ENCODE measurements around the gene NAB1. TPM values are rescaled to one million over a fixed set of nuclear protein-coding genes. Genes with fewer than 3 reads are reported as not detected.

Gene NAB1
- polyA plus RNA-seq, 1 experiment = 14.1 TPM

- no peak for TF ChIP-seq CTCF (IDR thresholded peaks at IDR 0.05; ENCODE audit: insufficient read depth, low read depth, low read length)
- Histone ChIP-seq H3K4me3 (ENCODE audit: low read depth, low read length) (no peak overlapping the region), H3K36me3 (ENCODE audit: control insufficient read depth, insufficient read depth, low read length) (no peaks in the 10 kb centered on the region; the same call in 1 of the 2 replicates), H3K27me3 (ENCODE audit: control insufficient read depth, insufficient read depth, low read length) (no peaks in the 10 kb centered on the region)
- ChIA-PET POLR2A (no interaction called here), CTCF (interaction anchor here (0.8 to 1.7 kb wide), 8 partner anchors 9 to 50 kb away, joined by 3 to 7 read pairs (median 4); no protein-coding TSS in a partner anchor)
- no peak for DNase-seq (ENCODE audit: low read depth)
These were observed 30.5 kb downstream of the NAB1 start for GRCh38 chr2:190679391-190679790.

- Histone ChIP-seq H3K27me3 (ENCODE audit: control insufficient read depth, insufficient read depth, low read length) (no peaks in the 10 kb centered on the region), H3K36me3 (ENCODE audit: control insufficient read depth, insufficient read depth, low read length) (no peaks in the 10 kb centered on the region; the same call in 1 of the 2 replicates), H3K4me3 (ENCODE audit: low read depth, low read length) (no peak overlapping the region)
- DNase-seq (ENCODE audit: low read depth) = no peak
- ChIA-PET POLR2A (no interaction called here), CTCF (interaction anchor here (0.6 to 1.6 kb wide), 7 partner anchors 10 to 889 kb away, joined by 3 to 7 read pairs (median 4); no protein-coding TSS in a partner anchor)
- TF ChIP-seq CTCF (IDR thresholded peaks at IDR 0.05; ENCODE audit: insufficient read depth, low read depth, low read length) = peak; percentile 42
These were observed 31.1 kb downstream of the NAB1 start for GRCh38 chr2:190679813-190680591.

- DNase-seq (ENCODE audit: low read depth) = no peak
- TF ChIP-seq CTCF (IDR thresholded peaks at IDR 0.05; ENCODE audit: insufficient read depth, low read depth, low read length) = no peak
- ChIA-PET CTCF (no interaction called here), POLR2A (no interaction called here)
- Histone ChIP-seq H3K36me3 (ENCODE audit: control insufficient read depth, insufficient read depth, low read length) (no peaks in the 10 kb centered on the region; the same call in 1 of the 2 replicates), H3K4me3 (ENCODE audit: low read depth, low read length) (no peak overlapping the region), H3K27me3 (ENCODE audit: control insufficient read depth, insufficient read depth, low read length) (no peaks in the 10 kb centered on the region)
These were observed 33.3 kb downstream of the NAB1 start for GRCh38 chr2:190682168-190682567.

- DNase-seq (ENCODE audit: low read depth) = no peak
- TF ChIP-seq CTCF (IDR thresholded peaks at IDR 0.05; ENCODE audit: insufficient read depth, low read depth, low read length) = no peak
- ChIA-PET POLR2A (interaction anchor here (0.6 kb wide), 1 partner anchor 201 kb away, joined by 3 read pairs; no protein-coding TSS in a partner anchor), CTCF (interaction anchor here (0.8 kb wide), 1 partner anchor 17 kb away, joined by 3 read pairs; no protein-coding TSS in a partner anchor)
- Histone ChIP-seq H3K27me3 (ENCODE audit: control insufficient read depth, insufficient read depth, low read length) (no peaks in the 10 kb centered on the region), H3K4me3 (ENCODE audit: low read depth, low read length) (no peak overlapping the region), H3K36me3 (ENCODE audit: control insufficient read depth, insufficient read depth, low read length) (no peaks in the 10 kb centered on the region)
These were observed 34.9 kb downstream of the NAB1 start for GRCh38 chr2:190683802-190684201.

- no peak for DNase-seq (ENCODE audit: low read depth)
- TF ChIP-seq CTCF (IDR thresholded peaks at IDR 0.05; ENCODE audit: insufficient read depth, low read depth, low read length) = no peak
- ChIA-PET POLR2A (no interaction called here), CTCF (no interaction called here)
- Histone ChIP-seq H3K4me3 (ENCODE audit: low read depth, low read length) (no peak overlapping the region), H3K27me3 (ENCODE audit: control insufficient read depth, insufficient read depth, low read length) (no peaks in the 10 kb centered on the region), H3K36me3 (ENCODE audit: control insufficient read depth, insufficient read depth, low read length) (no peaks in the 10 kb centered on the region)
These were observed 36.0 kb downstream of the NAB1 start for GRCh38 chr2:190684931-190685330.
